HUDEP-2 (cell line): ENCODE measurements around the gene CCR7.

Source experiments
- DNase-seq, 76 experiments: peaks; one replicate each; lab custom pipeline; 2025; ENCODE audit not compliant: unreplicated experiment in 76 of 76; lab: John Stamatoyannopoulos, UW

The CCR7 gene

GRCh38 chr17:40522250-40522960 is 42.9 kb downstream of the CCR7 start:
- no peak for DNase-seq

- DNase-seq: no peak
These were observed 44.2 kb downstream of the CCR7 start for GRCh38 chr17:40520991-40521453.

GRCh38 chr17:40519089-40519775 is 46.0 kb downstream of the CCR7 start:
- no peak for DNase-seq

- no peak for DNase-seq
These were observed 46.7 kb downstream of the CCR7 start for GRCh38 chr17:40518401-40519088.

- DNase-seq: no peak
These were observed 47.3 kb downstream of the CCR7 start for GRCh38 chr17:40517981-40518380.

GRCh38 chr17:40517286-40517662 is 48.0 kb downstream of the CCR7 start:
- no peak for DNase-seq

- DNase-seq: peak in 46 of 76 experiments; percentile 2 to 74 (median 38)
These were observed 48.5 kb downstream of the CCR7 start for GRCh38 chr17:40516581-40517285.

- no peak for DNase-seq
These were observed 49.7 kb downstream of the CCR7 start for GRCh38 chr17:40515491-40516041.

- no peak for DNase-seq
These were observed 50.3 kb downstream of the CCR7 start for GRCh38 chr17:40515011-40515410.

GRCh38 chr17:40514013-40514875 is 51.0 kb downstream of the CCR7 start:
- DNase-seq: no peak

GRCh38 chr17:40511667-40512220 is 53.5 kb downstream of the CCR7 start:
- no peak for DNase-seq

GRCh38 chr17:40511136-40511535 is 54.1 kb downstream of the CCR7 start:
- no peak for DNase-seq

GRCh38 chr17:40510328-40510648 is 55.0 kb downstream of the CCR7 start:
- DNase-seq: no peak

- no peak for DNase-seq
These were observed 55.5 kb downstream of the CCR7 start for GRCh38 chr17:40509626-40510327.

GRCh38 chr17:40506786-40507185 is 58.5 kb downstream of the CCR7 start:
- DNase-seq: no peak
